Immature natural killer cell (primary cell): ENCODE measurements around the gene COPZ1. TPM values are rescaled to one million over a fixed set of nuclear protein-coding genes. Genes with fewer than 3 reads are reported as not detected.

Source experiments
- DNase-seq, 3 donors: peaks; one replicate each; pipeline ENCODE4 v3.0.0; 2022; ENCODE audit warnings: mixed read lengths in 1 of 3
- H3K27ac Mint-ChIP-seq, 6 donors: one replicate each; pipeline ENCODE4 v1.8.0; 2020; ENCODE audit warnings: mixed read lengths in 6 of 6, mild to moderate bottlenecking in 5 of 6, inconsistent platforms in 4 of 6, moderate library complexity in 3 of 6
- H3K27me3 Mint-ChIP-seq, 3 donors: one replicate each; pipeline ENCODE4 v1.8.0; 2020 to 2021; ENCODE audit warnings: low read depth in 3 of 3, mild to moderate bottlenecking in 3 of 3, mixed read lengths in 3 of 3, moderate library complexity in 3 of 3, inconsistent platforms in 1 of 3
- H3K36me3 Mint-ChIP-seq, 3 donors: one replicate each; pipeline ENCODE4 v1.8.0; 2020; ENCODE audit warnings: mixed read lengths in 3 of 3, inconsistent platforms in 2 of 3, mild to moderate bottlenecking in 2 of 3
- H3K4me1 Mint-ChIP-seq, 2 donors: one replicate each; pipeline ENCODE4 v1.8.0; 2020; ENCODE audit warnings: inconsistent platforms in 2 of 2, mild to moderate bottlenecking in 2 of 2, mixed read lengths in 2 of 2, moderate library complexity in 1 of 2
- H3K4me3 Mint-ChIP-seq, 5 donors: one replicate each; pipeline ENCODE4 v1.8.0; 2020; ENCODE audit warnings: mild to moderate bottlenecking in 5 of 5, mixed read lengths in 5 of 5, inconsistent platforms in 3 of 5, moderate library complexity in 3 of 5
- H3K9me3 Mint-ChIP-seq, 6 donors: one replicate each; pipeline ENCODE4 v1.8.0; 2020; ENCODE audit warnings: mild to moderate bottlenecking in 6 of 6, mixed read lengths in 6 of 6, inconsistent platforms in 4 of 6, moderate library complexity in 3 of 6
- polyA plus RNA-seq, 3 donors: library from polyadenylated mRNA; unstranded; fragments of 300-500 nt; fragmentation: Illumina TruSeq; gene quantifications; one replicate each; pipeline ENCODE4 v1.2.3, GENCODE V29; 2021

Gene COPZ1
- polyA plus RNA-seq, 3 donors from 2014 or later = 202 to 341 (median 202) TPM

DNA sequence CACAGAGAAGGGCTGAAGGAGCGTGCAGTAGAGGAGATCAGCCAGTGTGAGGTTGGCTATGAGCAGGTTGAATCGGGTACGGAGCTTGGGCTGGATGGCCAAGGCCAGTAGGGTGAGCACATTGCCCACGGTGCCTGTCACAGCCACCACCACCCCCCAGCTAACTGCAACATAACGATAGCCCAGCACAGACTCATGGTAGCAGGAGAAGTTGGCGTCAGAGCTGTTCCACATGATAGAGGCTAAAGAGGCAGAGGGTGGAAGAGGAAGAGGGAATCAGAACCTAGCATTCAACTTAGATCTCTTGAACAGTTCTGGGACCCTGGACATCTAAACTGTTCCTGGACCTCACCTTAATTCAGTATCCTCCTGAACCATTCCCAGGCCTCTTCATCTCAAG lies 38.7 kb downstream of the COPZ1 start:
- DNase-seq = no peak
- Mint-ChIP-seq H3K4me3 (no peak overlapping the region), H3K27me3 (peaks cover 0 to 7% (median 4%) of the 10 kb centered on the region in 3 donors), H3K36me3 (no peaks in the 10 kb centered on the region), H3K9me3 (no peaks in the 10 kb centered on the region), H3K27ac (no peak overlapping the region), H3K4me1 (peaks cover 7 to 15% of the 10 kb centered on the region in 2 donors)

DNA sequence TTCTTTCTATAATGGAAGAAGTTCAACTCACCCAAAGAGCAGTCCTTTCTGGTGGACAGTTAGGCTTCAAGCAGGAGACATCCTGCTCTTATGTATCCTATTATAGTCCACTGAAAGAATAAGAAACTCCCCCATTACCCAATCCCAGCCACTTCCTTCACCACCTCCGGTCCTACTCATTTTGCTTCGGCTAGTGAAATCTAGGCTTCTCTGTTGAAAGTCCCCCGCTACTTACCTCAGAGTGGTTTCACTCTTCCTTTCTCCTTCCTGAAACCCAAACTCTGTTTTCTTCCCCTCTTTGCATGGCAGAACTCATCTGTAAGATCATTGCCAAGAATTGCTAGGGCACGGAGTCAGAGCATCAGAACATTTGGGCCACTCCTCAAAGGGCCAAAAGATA lies 39.5 kb downstream of the COPZ1 start, which contains the start of gene GPR84:
Gene GPR84 (minus strand): TSS at position 74 of the 400 bp plus-strand sequence. CDS start 635 bp downstream, outside the sequence.
- Mint-ChIP-seq H3K9me3 (no peaks in the 10 kb centered on the region), H3K27me3 (peaks cover 0 to 9% (median 7%) of the 10 kb centered on the region in 3 donors), H3K4me1 (peaks cover 15 to 23% of the 10 kb centered on the region in 2 donors), H3K36me3 (no peaks in the 10 kb centered on the region), H3K27ac (peak within 1 kb of the TSS in 1 of 6 donors; percentile 41), H3K4me3 (no peak within 1 kb of the TSS)
- DNase-seq = no peak

DNA sequence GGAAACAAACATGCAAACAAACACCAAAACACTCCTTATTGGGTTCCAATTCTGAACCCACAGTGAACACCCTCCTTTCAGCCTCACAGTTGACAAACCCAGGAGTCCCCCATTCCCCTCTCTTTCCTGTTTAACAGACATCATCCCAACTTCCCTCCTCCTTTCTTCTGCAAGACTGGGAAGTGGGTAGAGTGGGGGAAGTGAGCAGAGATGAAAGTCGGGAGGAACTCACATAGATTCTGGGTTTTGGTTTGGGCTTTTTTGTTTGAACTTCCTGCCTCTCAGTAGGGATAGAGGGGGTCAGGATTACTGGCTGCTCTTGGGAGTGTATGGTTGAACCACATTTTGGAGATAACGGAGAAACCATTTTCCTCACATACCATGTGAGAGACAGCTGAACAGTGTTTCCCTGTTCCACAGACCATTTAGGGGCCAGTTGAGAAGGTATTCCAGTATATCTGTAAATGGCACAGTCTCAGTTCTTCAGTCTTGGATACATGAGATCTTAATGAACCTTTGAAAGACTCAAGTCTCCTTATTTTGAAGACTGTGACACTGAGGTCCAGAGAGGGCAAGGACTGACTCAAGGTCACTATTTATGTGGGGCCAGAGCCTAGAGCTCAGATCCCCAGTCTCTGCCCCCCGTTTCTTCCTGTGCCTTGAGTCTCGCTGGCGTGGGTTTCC lies 43.2 kb downstream of the COPZ1 start:
- Mint-ChIP-seq H3K4me3 (peak overlapping the region; percentile 60 to 85 (median 70)), H3K27me3 (peaks cover 0 to 9% (median 5%) of the 10 kb centered on the region in 3 donors), H3K36me3 (no peaks in the 10 kb centered on the region), H3K27ac (peak overlapping the region in 5 of 6 donors; percentile 57 to 78 (median 62)), H3K4me1 (peaks cover 12 to 24% of the 10 kb centered on the region in 2 donors), H3K9me3 (no peaks in the 10 kb centered on the region)
- no peak for DNase-seq

DNA sequence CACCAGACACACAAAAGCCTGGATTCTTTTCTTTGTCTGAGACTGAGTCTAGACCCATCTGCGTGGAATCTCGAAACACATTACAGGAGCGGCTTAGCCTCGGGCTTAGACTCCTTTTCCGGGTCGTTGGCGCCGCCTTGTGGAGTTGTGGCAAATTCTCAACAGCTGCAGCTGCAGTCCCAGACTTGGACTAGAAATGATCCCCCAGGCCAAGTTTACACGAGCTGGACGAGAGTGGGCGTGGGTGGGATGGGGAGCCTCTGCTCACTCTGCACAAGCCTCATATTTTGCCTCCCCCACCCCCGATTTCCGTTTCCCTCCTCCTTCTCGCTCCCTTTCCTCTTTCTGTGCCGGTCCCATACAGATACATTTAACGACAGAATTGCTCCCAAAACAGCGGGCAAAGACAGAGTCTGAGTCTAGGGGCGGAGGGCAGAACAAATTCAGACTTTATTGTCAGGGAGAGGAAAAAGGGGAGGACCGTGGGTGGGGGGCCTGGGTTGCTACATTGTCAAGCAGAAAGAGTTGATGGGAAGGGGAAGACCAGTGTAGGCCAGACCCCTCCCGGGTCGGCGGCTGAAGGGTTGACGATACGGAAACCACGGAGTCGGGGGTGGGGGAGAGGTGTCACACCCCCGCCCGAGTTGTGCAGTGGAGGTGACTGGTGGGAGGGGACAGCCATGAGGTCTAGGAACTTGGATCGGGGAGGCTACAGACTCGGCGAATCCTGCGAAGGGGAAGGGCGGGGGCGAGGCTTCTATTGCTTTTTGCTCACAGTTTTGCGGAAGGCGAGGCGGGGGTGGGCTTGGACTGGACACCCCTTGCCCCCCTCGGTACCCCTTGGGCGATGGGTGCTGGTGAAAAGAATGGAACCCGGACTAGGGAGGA lies 44.0 kb downstream of the COPZ1 start:
- H3K36me3 Mint-ChIP-seq = no peaks in the 10 kb centered on the region
- peaks cover 0 to 7% (median 5%) of the 10 kb centered on the region in 3 donors for H3K27me3 Mint-ChIP-seq
- H3K27ac Mint-ChIP-seq = peak overlapping the region; percentile 34 to 78 (median 60)
- peak; percentile 72 to 82 (median 76) for DNase-seq
- H3K4me1 Mint-ChIP-seq = peaks cover 12 to 24% of the 10 kb centered on the region in 2 donors
- H3K9me3 Mint-ChIP-seq = no peaks in the 10 kb centered on the region
- peak overlapping the region; percentile 60 to 85 (median 70) for H3K4me3 Mint-ChIP-seq

DNA sequence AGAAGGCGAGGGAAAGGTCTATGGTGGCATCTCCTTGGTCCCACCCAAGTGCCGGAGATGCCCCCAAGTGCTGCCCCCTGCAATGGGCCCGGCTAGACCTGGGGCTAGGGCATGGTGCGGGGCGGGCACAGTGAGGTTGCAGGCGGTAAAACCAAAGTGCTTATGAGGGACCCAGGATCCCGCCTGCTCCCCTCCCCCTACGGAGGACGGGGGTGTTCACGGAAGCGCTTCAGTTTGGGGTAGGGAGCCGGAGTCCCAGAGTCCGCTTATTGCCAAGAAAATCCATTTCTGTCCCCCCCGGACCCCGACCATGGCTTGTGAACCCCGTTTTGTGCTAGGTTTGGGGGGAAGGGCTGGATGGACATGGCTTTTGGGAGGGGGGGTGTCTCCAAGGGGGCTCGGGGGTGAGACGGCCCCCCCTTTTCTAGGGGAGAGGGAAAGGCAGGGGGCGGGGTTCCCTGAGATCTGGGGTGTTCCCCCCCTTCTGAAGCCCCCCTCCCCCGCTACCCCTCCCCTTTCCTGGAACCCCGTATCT lies 44.7 kb downstream of the COPZ1 start:
- DNase-seq = peak in 1 of 3 donors; percentile 14
- peaks cover 0 to 7% (median 5%) of the 10 kb centered on the region in 3 donors for H3K27me3 Mint-ChIP-seq
- no peaks in the 10 kb centered on the region for H3K9me3 Mint-ChIP-seq
- H3K36me3 Mint-ChIP-seq = no peaks in the 10 kb centered on the region
- H3K4me1 Mint-ChIP-seq = peaks cover 12 to 19% of the 10 kb centered on the region in 2 donors
- peak overlapping the region in 4 of 5 donors; percentile 60 to 85 (median 73) for H3K4me3 Mint-ChIP-seq
- H3K27ac Mint-ChIP-seq = peak overlapping the region in 1 of 6 donors; percentile 78

DNA sequence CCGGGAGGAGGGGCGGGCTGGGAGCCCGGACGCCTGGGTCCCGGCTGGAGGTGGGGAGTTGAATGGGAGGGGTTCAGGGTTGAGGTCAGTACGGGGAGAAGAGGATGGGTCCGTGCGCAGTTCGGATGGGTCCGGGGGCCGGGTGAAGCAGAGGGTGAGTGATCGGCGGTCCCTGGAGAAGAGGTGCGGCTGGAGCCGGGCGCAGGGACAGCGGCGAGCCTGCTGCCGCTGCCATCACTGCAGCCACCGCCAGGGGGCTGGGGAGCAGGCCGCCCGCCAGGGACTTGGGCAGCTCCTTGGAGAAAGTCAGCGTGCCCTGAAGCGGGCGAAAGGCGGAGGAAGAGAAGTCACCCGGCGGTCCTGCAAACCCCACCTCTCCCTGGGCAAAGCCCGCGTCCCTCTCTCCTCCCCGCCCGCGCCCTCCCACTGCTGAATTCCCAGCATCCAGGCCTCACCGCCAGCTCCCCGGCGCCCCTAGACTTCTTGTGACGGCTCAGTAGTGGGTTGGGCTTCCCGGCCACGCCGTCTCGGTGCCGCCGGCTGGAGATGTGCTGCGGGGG lies 45.3 kb downstream of the COPZ1 start:
- H3K4me1 Mint-ChIP-seq = peaks cover 12 to 17% of the 10 kb centered on the region in 2 donors
- no peak overlapping the region for H3K27ac Mint-ChIP-seq
- H3K27me3 Mint-ChIP-seq = peaks cover 0 to 7% (median 5%) of the 10 kb centered on the region in 3 donors
- DNase-seq = peak in 1 of 3 donors; percentile 19
- H3K9me3 Mint-ChIP-seq = no peaks in the 10 kb centered on the region
- no peaks in the 10 kb centered on the region for H3K36me3 Mint-ChIP-seq
- peak overlapping the region in 2 of 5 donors; percentile 8 to 52 for H3K4me3 Mint-ChIP-seq

DNA sequence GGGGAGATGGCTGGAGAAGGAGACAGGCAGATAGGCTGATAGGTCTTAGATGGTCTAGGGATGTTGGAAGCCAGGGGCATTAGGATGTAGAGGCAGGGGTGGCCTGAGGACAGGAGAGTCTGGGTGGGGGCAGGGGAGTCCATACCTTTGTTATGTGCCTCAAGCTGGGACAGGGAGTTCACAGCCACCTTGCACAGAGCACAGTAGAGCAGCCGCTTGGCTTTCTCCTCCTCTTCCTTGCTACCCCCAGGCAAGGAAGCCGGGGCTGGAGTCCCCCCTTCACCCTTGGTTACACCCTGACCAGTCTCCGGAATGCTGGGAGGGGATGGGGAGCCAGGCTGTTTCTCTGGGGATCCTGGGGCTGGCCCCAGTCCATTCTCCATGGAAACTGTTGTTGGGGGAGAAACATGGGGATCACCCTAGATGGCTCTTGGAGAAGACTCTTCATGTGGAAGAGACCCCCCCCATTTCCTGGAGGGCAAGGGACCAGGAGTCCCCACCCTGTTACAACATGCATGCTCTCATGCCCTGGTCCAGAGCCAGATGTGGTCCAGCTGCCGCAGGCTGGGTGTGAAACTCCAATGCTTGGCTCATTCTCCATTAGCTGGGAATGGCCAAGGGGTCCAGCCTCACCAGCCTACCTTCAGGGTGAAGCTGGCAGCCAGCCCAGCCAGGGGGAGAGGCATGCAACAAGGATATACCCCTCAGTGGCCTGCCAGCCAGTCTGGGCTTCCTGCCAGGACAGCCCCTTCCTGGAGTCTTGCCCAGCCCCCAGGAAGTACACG lies 46.6 kb downstream of the COPZ1 start:
- no peak for DNase-seq
- Mint-ChIP-seq H3K27ac (peak overlapping the region in 1 of 6 donors; percentile 75), H3K27me3 (peaks cover 0 to 7% (median 5%) of the 10 kb centered on the region in 3 donors), H3K36me3 (no peaks in the 10 kb centered on the region), H3K4me3 (no peak overlapping the region), H3K9me3 (no peaks in the 10 kb centered on the region), H3K4me1 (peaks cover 12 to 17% of the 10 kb centered on the region in 2 donors)

DNA sequence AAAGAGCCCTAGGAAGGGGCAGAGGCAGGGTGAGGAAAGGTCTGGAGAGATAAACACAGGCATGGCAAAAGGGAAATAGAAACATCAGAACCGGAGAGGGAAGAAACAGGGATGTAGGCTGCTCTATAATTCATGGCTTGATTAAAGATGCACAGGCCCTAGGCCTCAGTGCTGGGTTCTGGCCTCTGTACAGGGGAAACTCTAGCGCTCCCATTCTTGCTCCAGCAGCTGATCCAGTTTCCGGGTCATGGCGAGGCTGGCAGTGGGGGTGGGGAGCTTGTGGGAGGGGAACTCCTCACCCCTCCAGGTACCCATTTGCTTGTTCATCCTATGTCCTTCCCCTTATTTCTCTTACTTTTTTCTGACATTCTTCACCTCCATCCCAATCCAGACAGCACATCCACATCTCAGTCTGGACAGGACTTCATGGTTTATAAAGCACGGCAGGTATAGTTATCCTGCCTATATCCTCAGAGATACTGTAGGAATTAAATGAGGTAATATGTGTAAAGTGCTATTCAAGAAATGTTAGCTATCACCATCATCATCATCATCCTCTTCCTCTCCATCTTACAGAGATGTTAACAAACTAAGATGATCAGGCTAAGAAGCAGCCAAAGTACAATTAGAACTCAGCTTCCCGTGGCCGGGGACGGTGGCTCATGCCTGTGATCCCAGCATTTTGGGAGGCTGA lies 47.3 kb downstream of the COPZ1 start:
- no peak for DNase-seq
- Mint-ChIP-seq H3K36me3 (no peaks in the 10 kb centered on the region), H3K4me1 (peaks cover 12 to 17% of the 10 kb centered on the region in 2 donors), H3K27ac (peak overlapping the region in 1 of 6 donors; percentile 75), H3K9me3 (no peaks in the 10 kb centered on the region), H3K4me3 (no peak overlapping the region), H3K27me3 (peaks cover 0 to 7% (median 5%) of the 10 kb centered on the region in 3 donors)

DNA sequence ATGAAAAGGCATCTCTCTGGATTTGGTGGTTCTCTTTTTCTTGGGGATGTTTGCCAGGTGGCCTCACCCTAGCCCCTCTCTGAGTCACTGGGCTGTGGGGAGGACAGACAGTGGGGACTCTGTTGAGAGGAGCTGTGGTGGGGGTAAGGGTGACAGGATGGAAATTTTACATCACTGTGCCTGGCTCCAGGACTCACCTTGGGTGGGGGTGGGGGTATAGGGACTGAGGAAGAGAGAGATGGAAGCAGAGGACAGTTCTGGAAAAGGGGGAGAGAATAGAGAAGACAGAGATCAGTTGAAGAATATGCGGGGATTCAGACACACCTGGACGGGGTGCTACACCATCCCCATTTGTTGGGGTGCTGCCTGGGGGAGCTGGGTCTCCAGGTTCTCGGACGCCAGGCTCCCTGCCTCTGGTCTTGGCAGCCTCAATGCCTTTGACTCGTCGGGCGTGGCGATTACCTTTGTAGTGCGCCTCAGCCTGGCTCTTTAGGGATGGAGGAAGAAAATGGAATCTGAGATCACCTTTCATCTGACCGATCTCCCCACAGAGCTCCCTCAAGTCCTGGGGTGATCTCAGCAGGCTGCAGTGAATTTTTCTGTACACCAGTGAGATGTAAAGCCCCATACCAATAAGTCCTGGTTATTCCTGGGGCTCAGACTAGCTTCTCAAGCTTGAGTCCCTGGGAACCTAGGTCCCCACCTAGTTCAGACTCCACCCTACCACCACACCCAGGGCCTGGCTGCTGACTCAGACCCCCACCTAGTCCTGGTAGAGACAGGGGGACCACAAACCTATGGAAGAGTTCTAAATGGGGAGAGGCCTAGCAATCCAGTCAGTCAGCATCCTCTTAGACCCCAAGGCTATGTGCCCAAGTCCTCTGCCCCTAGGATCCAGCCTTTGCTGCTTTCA lies 49.0 kb downstream of the COPZ1 start:
- Mint-ChIP-seq H3K36me3 (no peaks in the 10 kb centered on the region), H3K4me1 (peaks cover 5 to 6% of the 10 kb centered on the region in 2 donors), H3K9me3 (no peaks in the 10 kb centered on the region), H3K27ac (no peak overlapping the region), H3K27me3 (peaks cover 0 to 3% (median 0%) of the 10 kb centered on the region in 3 donors), H3K4me3 (no peak overlapping the region)
- no peak for DNase-seq

DNA sequence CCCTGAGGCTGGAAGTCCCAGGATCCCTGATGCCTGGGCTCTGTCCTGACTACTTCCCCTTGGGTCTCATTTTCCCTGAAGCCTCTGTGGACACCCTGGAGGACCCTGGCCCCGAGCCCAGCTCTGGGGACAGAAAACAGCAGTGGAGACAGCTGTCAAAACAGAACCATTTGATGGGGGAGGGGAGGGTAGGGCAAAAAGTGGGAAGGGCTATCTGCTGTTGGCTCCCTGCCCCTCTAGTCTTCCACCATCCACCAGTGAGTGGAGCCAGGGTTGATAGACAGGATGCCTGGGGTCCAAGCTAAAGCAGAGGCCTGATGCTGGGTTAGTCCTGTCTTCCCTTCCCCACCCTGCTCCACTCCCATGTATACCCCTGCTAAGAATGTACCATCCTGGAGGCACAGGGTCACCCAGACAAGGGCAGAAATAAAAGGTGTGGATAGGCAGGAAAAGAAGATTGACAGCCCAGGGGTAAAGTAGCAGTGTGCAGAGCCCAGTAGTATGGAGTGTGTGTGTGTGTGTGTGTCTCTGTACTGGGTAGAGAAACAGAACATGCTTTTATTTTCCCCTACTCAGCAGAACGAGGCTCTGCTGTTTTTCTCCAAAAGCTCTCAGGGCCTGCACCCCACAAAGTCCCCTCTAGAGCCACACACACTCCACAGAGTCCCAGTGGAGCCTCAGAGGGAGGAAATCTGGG lies 49.8 kb downstream of the COPZ1 start:
- H3K27ac Mint-ChIP-seq = no peak overlapping the region
- no peaks in the 10 kb centered on the region for H3K36me3 Mint-ChIP-seq
- no peaks in the 10 kb centered on the region for H3K9me3 Mint-ChIP-seq
- no peak for DNase-seq
- H3K27me3 Mint-ChIP-seq = no peaks in the 10 kb centered on the region
- no peak overlapping the region for H3K4me3 Mint-ChIP-seq
- peaks cover 0 to 3% of the 10 kb centered on the region in 2 donors for H3K4me1 Mint-ChIP-seq

DNA sequence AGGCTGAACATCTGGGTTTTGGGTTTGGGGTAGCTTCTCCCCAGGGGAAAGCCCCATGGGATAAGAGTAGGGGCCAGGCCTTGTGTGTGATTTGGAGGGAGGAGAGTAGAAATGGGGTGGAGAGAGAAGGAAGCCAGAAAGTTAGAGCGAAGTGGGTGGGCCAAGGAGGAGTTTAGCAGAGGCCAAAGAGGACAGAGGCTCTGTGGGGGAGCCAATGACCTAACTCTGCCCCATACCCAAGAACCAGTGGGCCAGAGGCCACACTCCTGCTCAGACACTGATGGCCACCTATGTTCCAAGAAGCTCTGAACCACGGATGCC lies 50.3 kb downstream of the COPZ1 start:
- H3K4me3 Mint-ChIP-seq = no peak overlapping the region
- H3K36me3 Mint-ChIP-seq = no peaks in the 10 kb centered on the region
- H3K27ac Mint-ChIP-seq = peak overlapping the region in 2 of 6 donors; percentile 12 to 19
- no peaks in the 10 kb centered on the region for H3K27me3 Mint-ChIP-seq
- H3K4me1 Mint-ChIP-seq = peaks cover 0 to 3% of the 10 kb centered on the region in 2 donors
- DNase-seq = no peak
- no peaks in the 10 kb centered on the region for H3K9me3 Mint-ChIP-seq
